Osteoblast (primary cell): ENCODE results near the gene NOSIP. TPM values are rescaled to one million over a fixed set of nuclear protein-coding genes. Genes with fewer than 3 reads are reported as not detected.
A peak's percentile ranks its signal among the peaks of the same experiment; 100 is the strongest.

Experiments used
- DNase-seq: peaks from one replicate; pipeline ENCODE4 v3.0.0; 2011; ENCODE audit warnings: low spot score, mixed read lengths; ENCODE audit not compliant: insufficient read length; ENCODE audit errors: missing footprints
- H2AFZ ChIP-seq: 2 replicates; pipeline ENCODE4 v1.6.0; 2011; ENCODE audit warnings: mild to moderate bottlenecking, low read length
- H3K27ac ChIP-seq: 2 replicates; pipeline ENCODE4 v1.5.1; 2011; ENCODE audit warnings: mild to moderate bottlenecking, low read depth, low read length, moderate library complexity
- H3K27me3 ChIP-seq: 2 replicates; pipeline ENCODE4 v1.6.0; 2012; ENCODE audit warnings: mild to moderate bottlenecking, control low read depth, inconsistent platforms, low read length, moderate library complexity; ENCODE audit not compliant: insufficient read depth
- H3K36me3 ChIP-seq: 2 replicates; pipeline ENCODE4 v1.5.1; 2011; ENCODE audit warnings: mild to moderate bottlenecking, low read length, control low read depth, moderate library complexity; ENCODE audit not compliant: insufficient read depth
- H3K4me1 ChIP-seq: 2 replicates; pipeline ENCODE4 v1.5.1; 2011; ENCODE audit warnings: mild to moderate bottlenecking, low read length, control low read depth, moderate library complexity; ENCODE audit not compliant: insufficient read depth
- H3K4me2 ChIP-seq: 2 replicates; pipeline ENCODE4 v1.6.0; 2011; ENCODE audit warnings: mild to moderate bottlenecking, low read length; ENCODE audit not compliant: insufficient read depth
- H3K4me3 ChIP-seq: fragments of 200-600 bp; sonication (generic); 3 replicates; pipeline ENCODE4 v1.5.1; 2012; ENCODE audit warnings: mild to moderate bottlenecking, low read length, inconsistent platforms; ENCODE audit not compliant: insufficient read depth
- H3K79me2 ChIP-seq: 2 replicates; pipeline ENCODE4 v1.6.0; 2012; ENCODE audit warnings: mild to moderate bottlenecking, low read length, control low read depth, inconsistent platforms; ENCODE audit not compliant: insufficient read depth
- H3K9me3 ChIP-seq: 2 replicates; pipeline ENCODE4 v1.5.1; 2011; ENCODE audit warnings: low read depth, low read length, control low read depth
- H4K20me1 ChIP-seq: 2 replicates; pipeline ENCODE4 v1.6.0; 2012; ENCODE audit warnings: mild to moderate bottlenecking, low read length, control low read depth; ENCODE audit not compliant: insufficient read depth
- CTCF ChIP-seq: IDR thresholded peaks from 2 replicates; pipeline ENCODE4 v1.5.1; 2011; ENCODE audit warnings: mild to moderate bottlenecking, low read depth, low read length, moderate library complexity; ENCODE audit errors: extremely low read depth
- small RNA-seq: library from RNA; depleted of rRNA; stranded (forward); fragments of <200 nt; gene quantifications from one replicate; pipeline ENCODE3, GENCODE V24; 2012
- total RNA-seq: library from RNA; depleted of rRNA; stranded (reverse); fragments of >200 nt; gene quantifications from 2 replicates; pipeline ENCODE4 v1.2.3, GENCODE V29; 2012

The NOSIP gene
- total RNA-seq, 1 donor, result 68.0 TPM

- Histone ChIP-seq H3K4me2 (no peak overlapping the region), H3K36me3 (no peaks in the 10 kb centered on the region), H3K27ac (no peak overlapping the region), H4K20me1 (no peaks in the 10 kb centered on the region), H3K9me3 (no peaks in the 10 kb centered on the region), H3K4me3 (no peak overlapping the region), H3K4me1 (peaks cover under 1% of the 10 kb centered on the region), H3K27me3 (no peaks in the 10 kb centered on the region), H2AFZ (no peak overlapping the region), H3K79me2 (no peaks in the 10 kb centered on the region)
- peak; percentile 90 for DNase-seq
- TF ChIP-seq CTCF, result peak; percentile 77
These were observed 73.7 kb downstream of the NOSIP start for GRCh38 chr19:49506575-49507105.

Small RNA genes within 50 kb of the gene (small RNA-seq; reads per million reads assigned to genes)
- gene RF00019, result not detected

Other genes starting within 250 kb of the NOSIP start
- 0.36 TPM in 1 of 2 replicates, not detected in the other for gene CD37, start 245.2 kb downstream of the NOSIP start, total RNA-seq
- gene TEAD2, start 218.1 kb downstream of the NOSIP start, total RNA-seq, result 40.1 and 41.3 TPM in 2 replicates
- 0.36 TPM in 1 of 2 replicates, not detected in the other for gene DKKL1, start 216.7 kb downstream of the NOSIP start, total RNA-seq
- gene KASH5, start 192.3 kb downstream of the NOSIP start, total RNA-seq, result not detected in 2 replicates
- gene PTH2, start 157.1 kb downstream of the NOSIP start, total RNA-seq, result not detected in 2 replicates
- gene GFY, start 155.2 kb downstream of the NOSIP start, total RNA-seq, result not detected in 2 replicates
- under 0.01 TPM in 2 replicates for gene SLC17A7, start 139.0 kb downstream of the NOSIP start, total RNA-seq
- 79.3 and 80.7 TPM in 2 replicates for gene PIH1D1, start 128.7 kb downstream of the NOSIP start, total RNA-seq
- gene ALDH16A1, start 127.3 kb downstream of the NOSIP start, total RNA-seq, result 26.4 and 32.7 TPM in 2 replicates
- 4.3 and 6.5 TPM in 2 replicates for gene FLT3LG, start 106.3 kb downstream of the NOSIP start, total RNA-seq
- 2,082 and 2,185 TPM in 2 replicates for gene RPL13A, start 92.9 kb downstream of the NOSIP start, total RNA-seq
- gene RPS11, start 84.1 kb downstream of the NOSIP start, total RNA-seq, result 2,306 and 3,079 TPM in 2 replicates
- 67.5 and 75.6 TPM in 2 replicates for gene FCGRT, start 67.9 kb downstream of the NOSIP start, total RNA-seq
- gene RCN3, start 52.6 kb downstream of the NOSIP start, total RNA-seq, result 346 and 377 TPM in 2 replicates
- under 0.01 and 0.29 TPM in 2 replicates for gene PRRG2, start 760 bp upstream of the NOSIP start, total RNA-seq
- gene PRR12, start 10.6 kb upstream of the NOSIP start, total RNA-seq, result 2.2 and 2.9 TPM in 2 replicates
- gene RRAS, start 59.6 kb upstream of the NOSIP start, total RNA-seq, result 23.9 and 31.8 TPM in 2 replicates
- 12.1 and 14.8 TPM in 2 replicates for gene SCAF1, start 61.7 kb upstream of the NOSIP start, total RNA-seq
- gene IRF3, start 85.3 kb upstream of the NOSIP start, total RNA-seq, result 48.5 and 54.2 TPM in 2 replicates
- 4.4 and 5.1 TPM in 2 replicates for gene BCL2L12, start 85.4 kb upstream of the NOSIP start, total RNA-seq
- 199 and 208 TPM in 2 replicates for gene PRMT1, start 96.7 kb upstream of the NOSIP start, total RNA-seq
- gene ADM5, start 109.0 kb upstream of the NOSIP start, total RNA-seq, result under 0.01 and 0.29 TPM in 2 replicates
- gene CPT1C, start 110.6 kb upstream of the NOSIP start, total RNA-seq, result 10.9 and 17.0 TPM in 2 replicates
- gene TSKS, start 182.8 kb upstream of the NOSIP start, total RNA-seq, result not detected in 2 replicates
- gene AP2A1, start 186.4 kb upstream of the NOSIP start, total RNA-seq, result 93.1 and 98.1 TPM in 2 replicates
- gene FUZ, start 232.7 kb upstream of the NOSIP start, total RNA-seq, result 18.6 and 29.7 TPM in 2 replicates
- 19.5 and 20.9 TPM in 2 replicates for gene MED25, start 237.7 kb upstream of the NOSIP start, total RNA-seq